IMR-90 (cell line): Measurements from ENCODE around the gene OR51B4. TPM values are rescaled to one million over a fixed set of nuclear protein-coding genes. Genes with fewer than 3 reads are reported as not detected.

Experiments
- ATAC-seq: fragments of 200-7000 bp; cut with Tn5 transposase; 2 replicates; pipeline ENCODE4 v1.9.1; 2020; ENCODE audit warnings: low read depth, mild to moderate bottlenecking, moderate library complexity
- BruUV-seq: library from RNA; stranded (reverse); fragments of 400-500 nt; replicated peaks from 2 replicates; lab custom pipeline; 2021; lab: Mats Ljungman, UMichigan
- CTCF ChIA-PET: fragments of 300-600 bp; formaldehyde crosslinking; extraction: SDS; loops from one replicate; lab custom pipeline; 2021; ENCODE audit warnings: antibody characterized with exemption; lab: Yijun Ruan, JAX
- POLR2A ChIA-PET: fragments of 300-600 bp; sonication (Branson Sonifier 250); formaldehyde crosslinking; loops from one replicate; lab custom pipeline; 2022; ENCODE audit warnings: antibody characterized with exemption; ENCODE audit not compliant: unreplicated experiment; lab: Charles Lee
- DNase-seq: peaks from one replicate; pipeline ENCODE4 v3.0.0; 2013
- H2AFZ ChIP-seq: replicated peaks from 2 replicates; pipeline ENCODE3; 2013; ENCODE audit warnings: low read length, mild to moderate bottlenecking; ENCODE audit not compliant: poor library complexity
- H2AK5ac ChIP-seq: 2 replicates; pipeline ENCODE4 v1.6.1; 2013; ENCODE audit warnings: low read depth, low read length, inconsistent platforms
- H2AK9ac ChIP-seq: replicated peaks from 2 replicates; pipeline ENCODE3; 2013; ENCODE audit warnings: mild to moderate bottlenecking, low read depth, low read length, moderate library complexity; ENCODE audit not compliant: poor library complexity
- H2BK120ac ChIP-seq: 2 replicates; pipeline ENCODE4 v1.6.1; 2013; ENCODE audit warnings: low read depth, low read length, inconsistent platforms
- H2BK15ac ChIP-seq: 3 replicates; pipeline ENCODE4 v1.6.1; 2013; ENCODE audit warnings: low read depth, low read length, inconsistent platforms
- H2BK20ac ChIP-seq: 2 replicates; pipeline ENCODE4 v1.6.1; 2013; ENCODE audit warnings: low read depth, mild to moderate bottlenecking, inconsistent platforms, low read length, moderate library complexity
- H2BK5ac ChIP-seq: 2 replicates; pipeline ENCODE4 v1.6.1; 2013; ENCODE audit warnings: mild to moderate bottlenecking, low read depth, low read length, inconsistent platforms; ENCODE audit not compliant: poor library complexity, severe bottlenecking
- H3K14ac ChIP-seq: replicated peaks from 2 replicates; pipeline ENCODE4 v1.6.1; 2013; ENCODE audit warnings: low read depth, low read length, inconsistent platforms
- H3K18ac ChIP-seq: 2 replicates; pipeline ENCODE4 v1.6.1; 2013; ENCODE audit warnings: low read depth, low read length, control low read depth
- H3K23ac ChIP-seq: 2 replicates; pipeline ENCODE4 v1.6.1; 2013; ENCODE audit warnings: low read depth, low read length, inconsistent platforms
- H3K27ac ChIP-seq: 2 replicates; pipeline ENCODE4 v1.5.1; 2013; ENCODE audit warnings: mild to moderate bottlenecking, control low read depth, low read length; ENCODE audit not compliant: insufficient read depth
- H3K27me3 ChIP-seq: 2 replicates; pipeline ENCODE4 v1.6.1; 2013; ENCODE audit warnings: low read length; ENCODE audit not compliant: control insufficient read depth, insufficient read depth
- H3K36me3 ChIP-seq: 2 replicates; pipeline ENCODE4 v1.6.1; 2013; ENCODE audit warnings: low read length, mixed read lengths; ENCODE audit not compliant: control insufficient read depth, insufficient read depth
- H3K4ac ChIP-seq: 2 replicates; pipeline ENCODE4 v1.6.1; 2013; ENCODE audit warnings: low read depth, low read length, inconsistent platforms
- H3K4me1 ChIP-seq: 2 replicates; pipeline ENCODE4 v1.6.1; 2013; ENCODE audit warnings: low read length, mixed read lengths; ENCODE audit not compliant: control insufficient read depth, insufficient read depth
- H3K4me2 ChIP-seq: 2 replicates; pipeline ENCODE4 v1.6.1; 2013; ENCODE audit warnings: low read depth, mild to moderate bottlenecking, control low read depth, low read length, moderate library complexity
- H3K4me3 ChIP-seq: 2 replicates; pipeline ENCODE4 v1.5.1; 2013; ENCODE audit warnings: low read depth, mild to moderate bottlenecking, control low read depth, low read length, moderate library complexity; ENCODE audit not compliant: insufficient read depth
- H3K56ac ChIP-seq: 2 replicates; pipeline ENCODE4 v1.6.1; 2013; ENCODE audit warnings: low read length, inconsistent platforms; ENCODE audit not compliant: insufficient read depth; ENCODE audit errors: extremely low read depth
- H3K79me1 ChIP-seq, 2 experiments: 2 replicates each; pipeline ENCODE4 v1.6.1; 2013; ENCODE audit warnings: low read length in 2 of 2, inconsistent platforms in 1 of 2, low read depth in 1 of 2
- H3K9ac ChIP-seq: 2 replicates; pipeline ENCODE4 v1.6.1; 2013; ENCODE audit warnings: low read depth, low read length, control low read depth
- H3K9me1 ChIP-seq: 2 replicates; pipeline ENCODE4 v1.6.1; 2013; ENCODE audit warnings: low read length, inconsistent platforms; ENCODE audit not compliant: insufficient read depth
- H3K9me3 ChIP-seq: 2 replicates; pipeline ENCODE4 v1.6.1; 2013; ENCODE audit warnings: low read length; ENCODE audit not compliant: control insufficient read depth, insufficient read depth
- H4K20me1 ChIP-seq: 2 replicates; pipeline ENCODE4 v1.6.1; 2013; ENCODE audit warnings: low read length, inconsistent platforms; ENCODE audit not compliant: insufficient read depth
- H4K5ac ChIP-seq: 2 replicates; pipeline ENCODE4 v1.6.1; 2013; ENCODE audit warnings: mild to moderate bottlenecking, low read depth, low read length, control low read depth
- H4K8ac ChIP-seq, 2 experiments: 2 replicates each; pipeline ENCODE4 v1.6.1; 2013; ENCODE audit warnings: low read depth in 2 of 2, low read length in 2 of 2, control low read depth in 1 of 2, inconsistent platforms in 1 of 2
- H4K91ac ChIP-seq: 2 replicates; pipeline ENCODE4 v1.6.1; 2013; ENCODE audit warnings: low read depth, low read length, inconsistent platforms; ENCODE audit not compliant: insufficient read depth
- BHLHE40 ChIP-seq: fragments of 150-350 bp; IDR thresholded peaks from 2 replicates; pipeline ENCODE4 v1.6.1; 2016; ENCODE audit warnings: mild to moderate bottlenecking, low read depth, low read length
- CEBPB ChIP-seq: IDR thresholded peaks from 2 replicates; pipeline ENCODE4 v1.6.1; 2012; ENCODE audit warnings: low read depth, low read length, improper control_type of control experiment
- CTCF ChIP-seq: conservative IDR thresholded peaks from 2 replicates; pipeline ENCODE4 v1.5.1; 2012; ENCODE audit warnings: mild to moderate bottlenecking, low read depth, low read length, improper control_type of control experiment
- ELK1 ChIP-seq: fragments of 150-350 bp; IDR thresholded peaks from 2 replicates; pipeline ENCODE4 v1.6.1; 2016; ENCODE audit warnings: low read depth, mild to moderate bottlenecking, low read length, moderate library complexity, borderline replicate concordance
- FOS ChIP-seq: fragments of 150-350 bp; IDR thresholded peaks from 2 replicates; pipeline ENCODE4 v1.6.1; 2016; ENCODE audit warnings: low read depth, low read length
- MAFK ChIP-seq: IDR thresholded peaks from 2 replicates; pipeline ENCODE4 v1.6.1; 2012; ENCODE audit warnings: low read depth, low read length, improper control_type of control experiment
- MXI1 ChIP-seq: IDR thresholded peaks from 2 replicates; pipeline ENCODE4 v1.6.1; 2012; ENCODE audit warnings: low read depth, mild to moderate bottlenecking, low read length, moderate library complexity, borderline replicate concordance
- NFE2L2 ChIP-seq: fragments of 150-350 bp; IDR thresholded peaks from 2 replicates; pipeline ENCODE4 v1.6.1; 2016; ENCODE audit warnings: low read depth, mild to moderate bottlenecking, low read length
- POLR2A ChIP-seq: IDR thresholded peaks from 2 replicates; pipeline ENCODE4 v1.6.1; 2012; ENCODE audit warnings: mild to moderate bottlenecking, low read depth, low read length
- RCOR1 ChIP-seq: IDR thresholded peaks from 2 replicates; pipeline ENCODE4 v1.6.1; 2012; ENCODE audit warnings: mild to moderate bottlenecking, low read length, improper control_type of control experiment; ENCODE audit not compliant: insufficient replicate concordance
- RFX5 ChIP-seq: IDR thresholded peaks from 2 replicates; pipeline ENCODE4 v1.8.0; 2012; ENCODE audit warnings: low read depth, mild to moderate bottlenecking, low read length, moderate library complexity
- SMC3 ChIP-seq: fragments of 150-350 bp; IDR thresholded peaks from 2 replicates; pipeline ENCODE4 v1.6.1; 2016; ENCODE audit warnings: low read depth, mild to moderate bottlenecking, antibody characterized with exemption, low read length, moderate library complexity
- USF2 ChIP-seq: fragments of 150-350 bp; IDR thresholded peaks from 2 replicates; pipeline ENCODE4 v1.6.1; 2017; ENCODE audit warnings: mild to moderate bottlenecking, antibody characterized with exemption, low read length, low read depth
- WGBS, 2 experiments: methylation state at CpG; one replicate each; pipeline versions ENCODE4 v1.1.5 to v1.1.7; 2013; ENCODE audit warnings: missing lambda C conversion rate in 2 of 2; ENCODE audit not compliant: insufficient read length in 1 of 2; ENCODE audit errors: extremely low coverage in 2 of 2; 5-methylcytosine and 5-hydroxymethylcytosine counted together
- dilution Hi-C: fragments of 300-500 bp; cut with HindIII; formaldehyde crosslinking; loops from one replicate; pipeline ENCODE4 v1.14.3; 2018; ENCODE audit warnings: low sequenced_read_pairs; ENCODE audit not compliant: unreplicated experiment
- in situ Hi-C: fragments of 300-500 bp; cut with MboI; formaldehyde crosslinking; loops from 3 replicates; pipeline ENCODE4 v1.14.3; 2019; ENCODE audit warnings: low sequenced_read_pairs, inconsistent platforms, mixed read lengths
- intact Hi-C: fragments of 100-400 bp; cut with micrococcal nuclease; formaldehyde crosslinking; loops from 2 replicates; pipeline ENCODE4 v1.10.0; 2022
- polyA plus RNA-seq, 3 experiments: library from polyadenylated mRNA; depleted of rRNA; stranded (reverse); fragments of >200 nt; gene quantifications; 2 replicates each; pipeline ENCODE4 v1.2.3, GENCODE V29; 2012; ENCODE audit warnings: low replicate concordance in 1 of 3
- total RNA-seq: library from RNA; depleted of rRNA; stranded (reverse); fragments of >200 nt; gene quantifications from 2 replicates; pipeline ENCODE4 v1.2.3, GENCODE V29; 2012

OR51B4 gene
- total and polyA plus RNA-seq, 2 of the 4 experiments (the other 2 are of a cell fraction), result not detected

- no peak for TF ChIP-seq CEBPB
These were observed 46.9 kb upstream of the OR51B4 start (continued) for GRCh38 chr11:5348551-5349194.

- H3K27ac ChIP-seq, result peak overlapping the region; percentile 76; the same call in 1 of the 2 replicates
- no peak overlapping the region for H2AK9ac ChIP-seq
- H3K27me3 ChIP-seq, result no peaks in the 10 kb centered on the region
- H3K36me3 ChIP-seq, result no peaks in the 10 kb centered on the region
- POLR2A ChIA-PET, result no interaction called here
- H2BK120ac ChIP-seq, result peak overlapping the region; percentile 97
- peaks cover 19% of the 10 kb centered on the region for H3K4me1 ChIP-seq
- peak overlapping the region; percentile 95 for H4K91ac ChIP-seq
- H3K18ac ChIP-seq, result peak overlapping the region; percentile 100
- WGBS, 2 experiments, result no CpG with 5 or more reads among the region's 3 CpGs
- H4K8ac ChIP-seq, result peak overlapping the region; percentile 80 to 92
- H4K20me1 ChIP-seq, result no peaks in the 10 kb centered on the region
- H2BK20ac ChIP-seq, result peak overlapping the region; percentile 95
- dilution Hi-C loops (no loop called here), intact Hi-C loops (no loop called here), in situ Hi-C loops (no loop called here)
- BruUV-seq, result no TSS peak
- no peak overlapping the region for H3K4me2 ChIP-seq
- H3K14ac ChIP-seq, result peak overlapping the region; percentile 89
- H3K9me3 ChIP-seq, result no peaks in the 10 kb centered on the region
- peak overlapping the region; percentile 41; the same call in 2 of the 3 replicates for H2BK15ac ChIP-seq
- peak overlapping the region; percentile 100 for H4K5ac ChIP-seq
- peak overlapping the region; percentile 13; the same call in 1 of the 2 replicates for H3K56ac ChIP-seq
- H2BK5ac ChIP-seq, result peak overlapping the region; percentile 100
- no peak for ATAC-seq
- H2AFZ ChIP-seq, result no peak overlapping the region
- H3K4me3 ChIP-seq, result no peak overlapping the region
- peak overlapping the region; percentile 90 for H3K4ac ChIP-seq
- H3K9me1 ChIP-seq, result peaks cover 5% of the 10 kb centered on the region; the same call in 1 of the 2 replicates
- H3K79me1 ChIP-seq, result no peaks in the 10 kb centered on the region
- H3K9ac ChIP-seq, result no peak overlapping the region
- H3K23ac ChIP-seq, result peak overlapping the region; percentile 46
- H2AK5ac ChIP-seq, result peak overlapping the region; percentile 76
- peak; percentile 45 for DNase-seq
- CTCF ChIA-PET, result interaction anchor here (1.4 kb wide), 1 partner anchor 19 kb away, joined by 3 read pairs; no protein-coding TSS in a partner anchor
- TF ChIP-seq ELK1 (no peak), RCOR1 (no peak), POLR2A (no peak), SMC3 (no peak), FOS (no peak), RFX5 (no peak), CEBPB (no peak), USF2 (no peak), NFE2L2 (no peak), MAFK (no peak), BHLHE40 (no peak), MXI1 (no peak), CTCF (no peak)
These were observed 44.1 kb upstream of the OR51B4 start for GRCh38 chr11:5345831-5346230.
